Smooth muscle cell of the brain vasculature (primary cell): ENCODE results near the gene DEFB131B.
"Not testable (repeated sequence)": the region's sequence is repeated elsewhere in the genome, so short reads cannot be mapped to it uniquely, and the experiment has no call there.

Experiments used
- DNase-seq: peaks from one replicate; pipeline ENCODE4 v3.0.0-alpha.2; 2012; ENCODE audit warnings: low read depth, low spot score

DEFB131B gene, protein sequence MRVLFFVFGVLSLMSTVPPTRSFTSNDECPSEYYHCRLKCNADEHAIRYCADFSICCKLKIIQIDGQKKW

DNA sequence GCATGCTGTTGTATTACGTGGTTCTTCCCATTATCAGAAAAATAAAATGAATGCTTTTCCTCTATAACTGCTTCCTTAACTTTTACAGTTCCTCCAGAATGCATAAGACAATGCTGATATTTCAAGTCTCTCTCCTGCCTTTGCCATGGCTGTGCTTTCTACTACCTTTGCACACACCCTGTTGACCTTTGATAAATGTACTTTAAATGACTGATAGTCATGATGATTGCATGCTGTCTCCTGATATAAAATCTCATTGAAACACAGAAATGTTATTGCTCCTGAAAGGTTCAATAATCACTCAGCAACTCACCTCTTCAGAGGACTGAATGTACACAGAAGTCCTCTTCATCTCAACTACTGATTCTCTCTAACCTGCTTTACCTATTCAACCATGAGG, at the start of gene DEFB131B:
TSS of gene DEFB131B (plus strand) at position 395 of the 400 bp plus-strand sequence. CDS start at position 395, 0 bp downstream.
- DNase-seq: not testable (repeated sequence)

DNA sequence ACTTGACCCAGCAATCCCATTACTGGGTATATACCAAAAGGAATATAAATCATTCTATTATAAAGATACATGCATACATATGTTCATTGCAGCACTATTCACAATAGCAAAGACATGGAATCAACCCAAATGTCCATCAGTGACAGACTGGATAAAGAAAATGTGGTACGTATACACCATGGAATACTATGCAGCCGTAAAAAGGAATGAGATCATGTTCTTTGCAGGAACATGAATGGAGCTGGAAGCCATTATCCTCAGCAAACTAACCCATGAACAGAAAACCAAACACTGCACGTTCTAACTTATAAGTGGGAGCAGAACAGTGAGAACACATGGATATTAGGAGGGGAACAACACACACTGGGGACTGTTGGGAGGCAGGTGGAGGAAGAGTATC, 49.0 kb upstream of the DEFB131B start:
- DNase-seq: not testable (repeated sequence)

DNA sequence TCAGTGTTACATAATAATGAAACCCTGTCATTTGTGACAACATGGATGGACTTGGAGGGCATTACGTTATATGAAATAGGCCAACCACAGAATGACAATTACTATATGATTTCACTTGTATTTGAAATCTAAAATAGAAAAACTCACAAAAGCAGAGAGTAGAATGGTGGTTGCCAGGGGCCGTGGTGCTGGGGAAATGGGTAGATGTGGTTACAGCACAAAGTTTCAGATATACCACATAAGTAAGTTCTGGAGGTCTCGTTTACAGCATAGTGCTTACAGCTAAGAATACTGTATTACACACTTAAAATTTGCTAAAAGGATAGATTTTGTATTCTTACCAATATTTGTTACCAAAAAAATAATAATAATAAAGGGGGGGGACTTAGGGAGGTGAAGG, 48.6 kb upstream of the DEFB131B start:
- not testable (repeated sequence) for DNase-seq

DNA sequence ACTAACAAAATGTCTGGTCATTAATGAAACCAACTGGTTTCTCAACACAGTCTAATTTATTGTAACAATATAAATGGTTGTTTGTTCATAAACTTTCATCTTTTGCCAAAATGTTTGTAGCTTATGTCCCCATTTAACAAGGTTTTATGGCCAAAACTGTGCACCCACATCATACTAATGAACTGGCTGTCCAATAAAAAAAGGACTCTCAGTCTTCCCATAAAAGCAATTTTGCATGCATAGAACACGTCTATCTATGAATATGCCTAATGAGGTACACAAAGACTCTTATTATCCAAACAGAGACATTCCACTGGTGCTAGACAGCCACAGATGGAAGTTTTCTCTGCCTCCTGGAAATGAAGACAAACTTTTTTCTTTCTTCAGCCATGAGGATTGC, 45.4 kb upstream of the DEFB131B start, which contains the start of gene DEFB108B:
TSS of gene DEFB108B (plus strand) at position 390 of the 400 bp plus-strand sequence. CDS start at position 390, 0 bp downstream.
- not testable (repeated sequence) for DNase-seq

DNA sequence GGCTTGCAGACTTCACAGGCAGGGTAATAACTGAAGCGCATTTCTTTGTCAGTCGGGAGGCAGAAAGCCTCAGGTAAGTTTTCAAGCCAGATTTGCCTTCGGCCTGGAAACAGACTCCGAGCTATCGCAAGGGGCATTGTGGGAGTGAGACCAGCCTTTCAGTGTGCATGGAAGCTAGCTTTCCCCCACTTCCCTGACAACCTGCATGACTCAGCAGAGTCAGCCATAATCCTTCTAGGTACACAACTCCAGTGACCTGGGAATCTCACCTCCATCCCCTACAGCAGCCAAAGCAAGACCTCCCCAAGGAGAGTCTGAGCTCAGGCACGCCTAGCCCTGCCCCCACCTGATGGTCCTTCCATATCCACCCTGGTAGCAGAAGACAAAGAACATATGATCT, 35.5 kb upstream of the DEFB131B start:
- not testable (repeated sequence) for DNase-seq

DNA sequence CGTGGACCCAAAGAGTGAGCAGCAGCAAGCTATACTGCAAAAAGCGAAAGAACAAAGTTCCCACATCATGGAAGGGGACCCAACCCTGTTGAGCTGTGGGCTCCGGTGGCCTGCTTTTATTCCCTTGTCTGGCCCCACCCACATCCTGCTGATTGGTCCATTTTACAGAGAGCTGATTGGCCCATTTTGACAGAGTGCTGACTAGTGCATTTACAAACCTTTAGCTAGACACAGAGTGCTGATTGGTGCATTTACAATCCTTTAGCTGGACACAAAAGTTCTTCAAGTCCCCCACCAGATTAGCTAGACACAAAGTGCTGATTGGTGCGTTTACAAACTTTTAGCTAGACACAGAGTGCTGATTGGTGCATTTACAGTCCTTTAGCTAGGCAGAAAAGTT, 34.9 kb upstream of the DEFB131B start:
- not testable (repeated sequence) for DNase-seq

DNA sequence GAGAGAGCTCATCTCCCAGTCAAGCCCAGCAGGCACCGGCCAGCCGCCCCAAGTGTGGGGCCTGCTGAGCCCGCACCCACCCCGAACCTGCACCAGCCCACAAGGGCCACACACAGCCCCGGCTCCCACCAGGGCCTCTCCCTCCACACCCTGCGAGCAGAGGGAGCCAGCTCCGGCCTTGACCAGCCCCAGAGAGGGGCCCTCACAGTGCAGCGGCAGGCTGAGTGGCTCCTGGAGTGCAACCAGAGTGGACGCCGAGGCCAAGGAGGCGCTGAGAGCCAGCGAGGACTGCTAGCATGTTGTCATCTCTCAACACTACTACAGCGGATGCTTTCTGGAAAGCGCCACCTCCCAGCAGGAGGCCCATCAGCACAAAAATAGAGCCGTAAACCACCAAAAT, 34.4 kb upstream of the DEFB131B start:
- no peak for DNase-seq

DNA sequence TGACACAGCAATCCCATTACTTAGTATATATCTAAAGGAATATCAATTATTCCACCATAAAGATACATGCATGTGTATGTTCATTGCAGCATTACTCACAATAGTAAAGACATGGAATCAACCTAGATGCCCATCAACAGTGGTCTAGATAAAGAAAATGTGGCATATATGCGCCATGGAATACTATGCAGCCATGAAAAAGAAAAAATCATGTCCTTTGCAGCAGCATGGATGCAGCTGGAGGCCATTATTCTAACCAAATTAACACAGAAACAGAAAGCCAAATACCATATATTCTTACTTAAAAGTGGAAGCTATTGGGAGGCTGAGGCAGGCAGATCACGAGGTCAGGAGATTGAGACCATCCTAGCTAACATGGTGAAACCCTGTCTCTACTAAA, 24.4 kb upstream of the DEFB131B start:
- not testable (repeated sequence) for DNase-seq

DNA sequence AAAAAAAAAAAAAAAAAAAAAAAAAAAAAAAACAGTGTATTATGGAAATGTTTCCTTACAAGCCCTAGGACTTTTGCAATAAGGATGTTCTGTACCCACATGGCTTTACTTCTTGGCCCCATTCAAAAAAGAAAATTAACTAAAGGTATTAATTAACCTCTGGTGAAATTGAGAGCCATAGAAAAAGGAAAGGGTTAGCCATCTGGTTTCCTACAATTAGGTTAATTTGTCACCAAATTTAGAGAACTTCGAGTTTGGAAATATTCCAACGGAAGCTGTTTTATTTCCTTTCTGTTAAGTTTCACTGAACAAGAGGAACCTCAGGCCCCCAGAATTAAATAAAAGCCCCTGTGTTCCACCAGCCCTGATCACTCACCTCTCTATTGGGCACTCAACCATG, 22.4 kb upstream of the DEFB131B start:
- DNase-seq: not testable (repeated sequence)

DNA sequence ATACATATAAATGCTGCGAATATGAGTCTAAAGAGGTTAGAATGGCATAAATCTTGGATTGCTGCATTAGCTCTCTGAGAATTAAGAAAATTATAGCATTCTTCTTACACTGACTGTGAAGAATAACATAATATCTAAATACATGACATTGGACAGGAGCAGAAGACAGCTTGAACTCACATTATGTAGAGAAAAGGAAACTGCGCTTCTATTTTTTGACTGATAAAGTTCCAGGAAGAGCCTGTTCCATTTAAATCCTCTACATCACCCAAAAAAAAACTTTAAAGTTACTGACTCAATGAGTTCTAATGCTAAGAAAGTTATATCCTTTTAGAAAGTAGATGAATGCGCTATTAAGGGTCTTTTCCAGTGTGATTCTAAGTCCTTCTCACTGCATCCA, 17.4 kb upstream of the DEFB131B start:
- DNase-seq: not testable (repeated sequence)

DNA sequence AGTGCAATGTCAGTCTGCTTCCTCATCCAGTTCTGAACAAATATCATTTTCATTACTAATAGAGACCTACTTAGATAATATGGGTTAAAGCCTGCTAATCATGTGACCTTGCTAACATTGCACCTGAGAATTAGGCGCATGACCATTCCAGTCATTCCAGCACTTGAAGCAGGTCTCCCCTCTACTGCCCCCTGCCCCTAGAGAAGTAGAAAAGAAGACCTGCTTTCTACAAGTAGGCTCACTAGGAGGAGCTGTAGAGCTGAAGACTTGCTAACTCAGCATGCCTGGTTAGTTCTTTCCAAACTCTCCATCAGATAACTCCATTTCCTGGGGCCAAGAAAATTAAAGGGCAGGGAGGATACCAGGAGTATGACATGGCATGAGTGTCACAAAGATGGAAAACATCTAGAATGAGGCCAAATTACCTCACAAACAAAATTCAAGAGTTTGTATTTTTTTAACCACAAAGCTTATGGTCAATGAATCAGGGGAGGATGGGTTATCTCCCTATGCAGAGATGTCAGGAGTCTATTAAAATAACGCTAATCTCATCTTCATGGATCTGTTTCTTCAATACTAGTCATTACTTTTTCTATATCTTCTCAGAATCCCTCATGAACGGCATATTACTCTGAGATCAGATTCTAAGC, 14.2 kb upstream of the DEFB131B start:
- peak; percentile 20 for DNase-seq

DNA sequence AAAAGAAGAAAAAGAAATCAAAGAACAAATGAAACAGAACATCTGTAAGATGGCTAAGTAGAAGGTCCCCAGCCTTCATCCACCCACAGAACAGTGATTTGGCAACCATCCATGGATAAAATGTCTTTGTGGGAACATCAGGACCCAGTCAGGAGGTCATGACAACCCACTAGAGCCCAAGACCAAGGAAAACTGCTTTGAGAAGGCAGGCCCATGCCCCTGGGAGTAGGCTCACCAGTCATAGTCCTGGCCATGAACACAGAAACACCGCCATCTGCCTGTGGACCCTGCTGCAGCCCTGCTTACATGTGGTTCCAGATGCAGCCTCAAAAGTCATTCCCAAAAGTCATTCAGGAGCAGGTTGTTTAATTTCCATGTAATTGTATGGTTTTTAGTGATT, 11.0 kb upstream of the DEFB131B start:
- DNase-seq: not testable (repeated sequence)

DNA sequence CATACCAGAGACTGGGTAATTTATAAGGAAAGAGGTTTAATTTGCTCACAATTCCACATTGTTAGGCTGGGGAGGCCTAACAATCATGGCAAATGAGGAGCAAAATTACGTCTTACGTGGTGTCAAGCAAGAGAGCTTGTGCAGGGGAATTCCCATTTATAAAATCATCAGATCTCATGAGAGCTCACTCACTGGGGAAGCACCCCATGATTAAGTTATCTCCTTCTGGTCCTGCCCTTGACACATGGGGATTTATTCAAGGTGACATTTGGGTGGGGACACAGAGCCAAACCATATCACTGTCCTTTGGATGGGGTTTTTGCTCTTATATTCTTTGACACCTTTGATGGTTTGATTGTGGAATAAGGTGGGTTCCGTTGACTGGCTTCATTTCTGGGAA, 8.3 kb upstream of the DEFB131B start:
- not testable (repeated sequence) for DNase-seq

DNA sequence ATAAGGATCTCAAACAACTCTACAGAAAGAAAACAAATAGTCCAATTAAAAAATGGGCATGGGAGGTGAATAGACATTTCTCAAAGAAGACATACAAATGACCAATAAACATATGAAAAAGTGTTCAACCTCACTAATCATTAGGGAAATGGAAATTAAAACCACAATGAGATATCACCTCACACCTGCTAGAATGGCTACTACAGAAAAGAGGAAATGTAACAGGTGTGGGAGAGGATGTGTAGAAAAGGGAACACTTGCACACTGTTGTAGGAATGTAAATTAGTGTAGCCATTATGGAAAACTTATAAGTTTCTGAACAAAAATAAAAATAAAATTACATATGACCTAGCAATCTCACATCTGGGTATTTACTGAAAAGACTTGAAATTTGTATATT, 7.6 kb upstream of the DEFB131B start:
- DNase-seq: not testable (repeated sequence)

DNA sequence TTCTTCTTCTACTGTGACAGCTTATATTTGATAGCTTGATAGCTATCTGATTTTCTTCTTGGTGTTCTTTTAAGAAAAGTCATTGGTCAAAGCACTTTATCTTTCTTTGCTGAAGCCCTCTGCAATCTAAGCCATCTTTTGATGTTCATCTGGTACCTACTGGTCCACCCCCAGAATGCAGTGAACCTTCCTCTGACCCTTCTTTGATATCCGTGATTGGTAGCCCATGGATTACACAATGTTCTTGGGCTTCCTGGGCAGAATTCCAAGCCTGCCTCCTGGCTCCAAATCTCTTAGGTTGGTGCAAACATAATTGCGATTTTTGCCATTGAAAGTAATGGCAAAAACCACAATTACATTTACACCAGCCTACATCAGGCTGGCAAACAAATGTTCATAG, 2.0 kb upstream of the DEFB131B start:
- not testable (repeated sequence) for DNase-seq

DNA sequence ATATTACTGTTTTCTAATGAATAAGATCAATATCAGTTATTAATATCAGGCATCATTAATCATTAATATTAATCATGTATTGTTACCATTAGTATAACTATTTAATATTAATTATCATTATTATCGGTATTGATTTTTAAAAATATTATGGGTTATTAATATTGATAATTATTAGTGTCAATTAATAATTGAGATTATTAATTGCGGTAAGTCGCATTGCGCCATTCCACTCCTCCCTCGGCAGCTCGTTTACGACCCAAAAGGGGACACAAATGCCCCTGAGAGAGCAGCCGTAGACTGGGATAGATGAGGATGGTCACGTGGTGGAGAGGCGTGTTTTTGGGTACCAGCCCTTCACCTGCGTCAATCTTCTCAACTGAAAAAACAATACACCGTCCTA, 7.6 kb downstream of the DEFB131B start:
- DNase-seq: not testable (repeated sequence)

DNA sequence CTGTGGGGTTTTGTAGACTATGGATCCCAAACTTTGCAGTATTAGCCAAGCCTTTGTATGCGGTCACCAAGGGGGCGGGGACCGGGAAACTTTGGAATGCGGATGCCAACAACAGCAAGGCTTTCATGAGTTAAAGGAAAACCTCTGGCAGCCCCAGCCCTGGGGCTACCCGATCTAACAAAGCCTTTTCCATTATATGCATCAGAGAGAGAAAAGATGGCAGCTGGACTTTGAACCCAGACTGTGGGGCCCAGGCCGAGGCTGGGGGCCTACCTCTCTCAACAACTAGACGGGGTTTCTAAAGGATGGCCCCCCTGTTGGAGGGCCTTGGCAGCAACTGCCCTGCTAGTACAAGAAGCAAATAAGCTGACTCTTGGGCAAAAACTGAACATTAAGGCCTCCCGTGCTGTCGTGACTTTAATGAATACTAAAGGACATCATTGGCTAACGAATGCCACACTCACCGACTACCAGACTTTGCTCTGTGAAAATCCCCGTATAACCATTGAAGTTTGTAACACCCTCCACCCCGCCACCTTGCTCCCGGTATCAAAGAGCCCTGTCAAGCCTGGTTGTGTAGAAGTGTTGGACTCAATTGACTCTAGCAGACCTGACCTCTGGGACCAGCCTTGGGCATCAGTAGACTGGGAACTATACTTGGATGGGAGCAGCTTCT, 10.2 kb downstream of the DEFB131B start:
- not testable (repeated sequence) for DNase-seq

DNA sequence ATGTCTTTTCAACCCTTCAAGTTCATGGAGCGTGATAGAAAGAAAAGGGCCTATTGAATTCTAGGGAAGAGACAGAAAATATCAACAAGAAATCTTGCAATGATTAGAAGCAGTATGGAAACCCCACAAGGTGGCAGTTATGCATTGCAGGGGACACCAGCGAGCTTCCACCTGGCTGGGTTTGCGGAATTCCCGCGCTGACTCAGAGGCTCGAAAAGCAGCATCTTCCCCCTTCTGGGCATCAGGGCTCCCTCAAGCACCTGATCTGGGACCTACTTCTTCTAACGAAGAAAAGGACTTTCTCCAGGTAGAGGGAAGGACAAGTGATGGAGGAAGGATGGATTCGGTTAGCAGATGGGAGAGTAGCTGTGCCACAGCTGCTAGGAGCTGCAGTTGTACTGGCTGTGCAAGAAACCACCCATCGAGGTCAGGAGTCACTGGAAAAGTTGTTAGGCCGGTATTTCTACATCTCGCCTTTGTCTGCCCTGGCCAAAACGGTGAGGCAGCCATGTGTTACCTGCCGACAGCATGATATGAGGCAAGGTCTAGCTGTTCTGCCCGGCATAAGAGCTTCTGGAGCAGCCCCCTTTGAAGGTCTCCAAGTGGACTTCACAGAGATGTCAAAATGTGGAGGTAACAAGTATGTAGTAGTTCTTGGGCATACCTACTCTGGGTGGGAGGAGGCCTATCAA, 11.1 kb downstream of the DEFB131B start:
- not testable (repeated sequence) for DNase-seq

DNA sequence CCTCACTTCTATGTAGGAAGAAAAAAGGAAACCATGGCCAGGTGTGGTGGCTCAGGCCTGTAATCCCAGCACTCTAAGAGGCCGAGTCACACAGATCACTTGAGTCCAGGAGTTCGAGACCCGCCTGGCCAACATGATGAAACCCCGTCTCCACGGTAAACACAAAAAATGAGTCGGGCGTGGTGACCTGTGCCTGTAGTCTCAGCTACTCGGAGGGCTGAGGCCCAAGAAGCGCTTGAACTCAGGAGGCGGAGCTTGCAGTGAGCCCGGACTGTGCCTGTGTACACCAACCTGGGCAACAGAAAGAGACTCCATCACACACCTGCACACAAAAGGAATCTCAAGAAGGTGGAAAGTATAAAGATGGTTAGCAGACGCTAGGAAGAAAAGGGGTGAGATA, 17.7 kb downstream of the DEFB131B start:
- DNase-seq: no peak

DNA sequence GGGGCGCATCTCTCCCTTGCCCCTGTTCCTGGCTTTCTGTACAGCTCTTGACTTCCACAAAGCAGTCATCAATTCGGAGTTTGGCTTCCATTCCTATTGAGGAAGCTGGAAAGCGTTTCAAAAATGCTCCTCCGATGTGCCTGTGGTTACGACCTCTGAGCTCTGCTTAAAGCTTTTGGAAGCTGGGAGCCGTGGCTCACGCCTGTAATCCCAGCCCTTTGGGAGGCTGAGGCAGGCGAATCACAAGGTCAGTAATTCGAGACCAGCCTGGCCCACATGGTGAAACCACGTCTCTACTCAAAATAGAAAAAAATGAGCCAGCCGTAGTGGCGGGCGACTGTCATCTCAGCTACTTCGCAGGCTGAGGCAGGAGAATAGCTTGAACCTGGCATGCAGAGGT, 22.9 kb downstream of the DEFB131B start:
- DNase-seq: peak; percentile 6

DNA sequence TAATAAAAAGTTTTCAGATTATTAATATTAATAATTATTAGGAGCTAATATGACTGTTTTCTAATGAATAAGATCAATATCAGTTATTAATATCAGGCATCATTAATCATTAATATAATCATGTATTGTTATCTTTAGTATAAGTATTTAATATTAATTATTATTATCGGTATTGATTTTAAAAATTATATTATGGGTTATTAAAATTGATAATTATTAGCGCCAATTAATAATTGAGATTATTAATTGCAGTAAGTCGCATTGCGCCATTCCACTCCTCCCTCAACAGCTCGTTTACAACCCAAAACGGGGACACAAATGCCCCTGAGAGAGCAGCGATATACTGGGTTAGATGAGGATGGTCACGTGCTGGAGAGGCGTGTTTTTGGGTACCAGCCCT, 30.0 kb downstream of the DEFB131B start:
- DNase-seq: no peak

DNA sequence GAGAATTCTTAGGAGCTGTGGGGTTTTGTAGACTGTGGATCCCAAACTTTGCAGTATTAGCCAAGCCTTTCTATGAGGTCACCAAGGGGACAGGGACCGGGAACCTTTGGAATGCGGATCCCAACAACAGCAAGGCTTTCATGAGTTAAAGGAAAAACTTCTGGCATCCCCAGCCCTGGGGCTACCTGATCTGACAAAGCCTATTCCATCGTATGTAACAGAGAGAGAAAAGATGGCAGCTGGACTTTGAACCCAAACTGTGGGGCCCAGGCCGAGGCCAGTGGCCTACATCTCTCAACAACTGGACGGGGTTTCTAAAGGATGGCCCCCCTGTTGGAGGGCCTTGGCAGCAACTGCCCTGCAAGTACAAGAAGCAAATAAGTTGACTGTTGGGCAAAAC, 32.5 kb downstream of the DEFB131B start:
- DNase-seq: not testable (repeated sequence)
